RPMI7951 (cell line): ENCODE measurements around the gene FAM9B. TPM values are rescaled to one million over a fixed set of nuclear protein-coding genes. Genes with fewer than 3 reads are reported as not detected.
A peak's percentile ranks its signal among the peaks of the same experiment; 100 is the strongest.
"Not testable (repeated sequence)": the region's sequence is repeated elsewhere in the genome, so short reads cannot be mapped to it uniquely, and the experiment has no call there.

ENCODE experiments used
- DNase-seq: peaks from one replicate; pipeline ENCODE4 v3.0.0-alpha.2; 2012; ENCODE audit warnings: low read depth
- total RNA-seq: library from RNA; depleted of rRNA; stranded (reverse); fragments of >200 nt; shearing (Covaris generic); gene quantifications from 2 replicates; pipeline ENCODE4 v1.2.3, GENCODE V29; 2014; rRNA removed

Gene FAM9B
- total RNA-seq, result 0.10 and 0.36 TPM in 2 replicates

GRCh38 chrX:9033989-9034388 is at the start of gene FAM9B:
FAM9B (minus strand) TSS chrX:9034127; CDS start chrX:9032986, 1,141 bp downstream.
- no peak for DNase-seq

- no peak for DNase-seq
Observed at GRCh38 chrX:9081271-9081670, 47.3 kb upstream of the FAM9B start.

GRCh38 chrX:9074326-9074725 is 40.4 kb upstream of the FAM9B start:
- DNase-seq, result no peak

GRCh38 chrX:9072281-9072680 is 38.4 kb upstream of the FAM9B start:
- DNase-seq, result no peak

GRCh38 chrX:9071031-9071650 is 37.2 kb upstream of the FAM9B start:
- peak; percentile 72 for DNase-seq

GRCh38 chrX:9069573-9069972 is 35.6 kb upstream of the FAM9B start:
- no peak for DNase-seq

- DNase-seq, result no peak
Observed at GRCh38 chrX:9064694-9065093, 30.8 kb upstream of the FAM9B start.

GRCh38 chrX:9062641-9063040 is 28.7 kb upstream of the FAM9B start:
- DNase-seq, result no peak

- no peak for DNase-seq
Observed at GRCh38 chrX:9055354-9055753, 21.4 kb upstream of the FAM9B start.

GRCh38 chrX:9052081-9052480 is 18.2 kb upstream of the FAM9B start:
- no peak for DNase-seq

- no peak for DNase-seq
Observed at GRCh38 chrX:9050331-9050730, 16.4 kb upstream of the FAM9B start.

- peak; percentile 80 for DNase-seq
Observed at GRCh38 chrX:9048801-9049200, 14.9 kb upstream of the FAM9B start.

GRCh38 chrX:9038244-9038643 is 4.3 kb upstream of the FAM9B start:
- DNase-seq, result no peak

- no peak for DNase-seq
Observed at GRCh38 chrX:9037296-9037695, 3.4 kb upstream of the FAM9B start.

- DNase-seq, result no peak
Observed at GRCh38 chrX:9033586-9033985, 341 bp downstream of the FAM9B start.

- DNase-seq, result no peak
Observed at GRCh38 chrX:9033179-9033578, 748 bp downstream of the FAM9B start.

- DNase-seq, result no peak
Observed at GRCh38 chrX:9023293-9023692, 10.6 kb downstream of the FAM9B start.

- peak; percentile 40 for DNase-seq
Observed at GRCh38 chrX:9019151-9019550, 14.8 kb downstream of the FAM9B start.

GRCh38 chrX:9018332-9018731 is 15.6 kb downstream of the FAM9B start:
- DNase-seq, result not testable (repeated sequence)

- DNase-seq, result peak; percentile 8
Observed at GRCh38 chrX:9003041-9003440, 30.9 kb downstream of the FAM9B start.

GRCh38 chrX:8988446-8988845 is 45.5 kb downstream of the FAM9B start:
- peak; percentile 61 for DNase-seq

GRCh38 chrX:8987672-8988250 is 46.2 kb downstream of the FAM9B start:
- no peak for DNase-seq

GRCh38 chrX:8984231-8984630 is 49.7 kb downstream of the FAM9B start:
- no peak for DNase-seq

- peak; percentile 36 for DNase-seq
Observed at GRCh38 chrX:8981723-8982122, 52.2 kb downstream of the FAM9B start.
